ENCODE data around the gene PACS1. TPM values are rescaled to one million over a fixed set of nuclear protein-coding genes. Genes with fewer than 3 reads are reported as not detected.

The PACS1 gene
- total and polyA plus RNA-seq, 2 donors (not counting 1 experiment from before 2014, with no cell fraction given) = 131 to 303 TPM

DNA sequence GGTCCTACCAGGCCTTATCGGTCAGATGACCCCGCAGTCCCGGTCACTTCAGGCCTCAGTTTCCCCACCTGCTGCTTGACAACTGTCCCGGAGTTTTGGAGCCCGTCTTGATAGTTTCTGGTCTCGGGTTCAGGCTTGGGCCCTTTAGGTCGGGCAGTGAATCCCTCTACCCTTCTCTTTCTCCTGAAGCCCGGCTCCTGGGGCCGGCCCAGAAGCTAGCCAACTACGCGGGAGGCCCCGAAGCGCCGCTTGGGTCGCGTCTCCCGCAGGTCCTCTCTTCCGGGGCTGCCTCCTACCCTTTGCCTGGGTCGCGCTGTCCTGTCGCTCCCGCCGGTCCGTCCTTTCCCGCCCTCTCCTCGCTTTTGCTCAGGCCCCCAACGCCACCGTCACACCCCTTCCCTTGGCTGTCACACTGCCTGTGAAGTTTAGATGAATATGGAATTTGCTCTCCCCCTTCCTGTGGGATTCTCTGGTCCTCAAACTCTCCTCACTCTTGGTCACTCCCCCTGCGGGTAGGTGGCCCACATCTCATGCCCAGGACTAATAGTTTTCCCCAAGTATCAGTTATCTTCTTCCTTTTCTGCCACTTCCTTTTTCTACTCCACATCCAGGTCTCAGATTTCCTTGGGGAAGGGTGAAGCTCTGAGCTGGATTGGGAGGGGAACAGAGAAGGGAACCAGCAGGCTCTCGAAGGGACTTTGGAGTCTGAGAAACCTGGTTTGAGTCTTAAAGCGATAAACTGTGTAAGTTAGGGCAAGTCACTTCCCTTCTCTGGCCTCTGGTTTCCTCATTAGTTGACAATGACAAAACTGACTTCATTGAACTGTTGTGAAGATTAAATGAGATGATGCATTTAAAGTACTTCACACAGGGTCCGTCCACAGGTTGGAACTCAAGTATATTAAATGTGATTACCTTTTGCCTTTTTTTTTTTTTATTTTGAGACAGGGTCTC is 199.2 kb downstream of the PACS1 start:
- Mint-ChIP-seq H3K4me3 (peak overlapping the region; percentile 95), H3K9me3 (ENCODE audit: insufficient read depth) (no peaks in the 10 kb centered on the region), H3K4me1 (peaks cover 29% of the 10 kb centered on the region), H3K27ac (peak overlapping the region; percentile 96), H3K27me3 (no peaks in the 10 kb centered on the region)
- Histone ChIP-seq H4K20me1 (ENCODE audit: control insufficient read depth, insufficient read depth, low read length, poor library complexity, severe bottlenecking) (peaks cover 46% of the 10 kb centered on the region), H3K36me3 (replicated peaks in 1 of 2; ENCODE audit: control extremely low read depth in 1 of 2, control insufficient read depth in 1 of 2, extremely low read depth in 1 of 2, insufficient read depth in 2 of 2, low read length in 1 of 2) (peaks cover 0 to 47% of the 10 kb centered on the region in 2 experiments), H3K27me3 (replicated peaks in 1 of 4; ENCODE audit: control extremely low read depth in 1 of 4, control insufficient read depth in 3 of 4, insufficient read depth in 4 of 4, low read length in 3 of 4) (no peaks in the 10 kb centered on the region), H3K79me2 (ENCODE audit: control insufficient read depth, insufficient read depth, low read length) (peaks cover 41% of the 10 kb centered on the region), H3K4me3 (ENCODE audit: control extremely low read depth in 1 of 5, extremely low read depth in 1 of 5, insufficient read depth in 1 of 5, low read depth in 2 of 5, low read length in 4 of 5) (peak overlapping the region; percentile 81 to 100 (median 98)), H3K27ac (ENCODE audit: low read length in 2 of 2) (peak overlapping the region; percentile 81 to 97), H3K4me1 (ENCODE audit: control insufficient read depth in 2 of 2, insufficient read depth in 2 of 2, low read length in 2 of 2) (peaks cover 14 to 27% of the 10 kb centered on the region in 2 donors), H3K9ac (ENCODE audit: low read length) (peak overlapping the region; percentile 94), H2AFZ (ENCODE audit: insufficient read depth, low read depth, low read length, poor library complexity, severe bottlenecking) (peak overlapping the region; percentile 79), H3K9me3 (ENCODE audit: control extremely low read depth in 1 of 3, control insufficient read depth in 2 of 3, insufficient read depth in 1 of 3, low read length in 2 of 3) (no peaks in the 10 kb centered on the region), H3K4me2 (replicated peaks; ENCODE audit: low read depth, low read length, poor library complexity, severe bottlenecking) (peak overlapping the region; percentile 99)
- ChIA-PET POLR2A (interaction anchor here (0.6 to 1.7 kb wide), 5 partner anchors 8 to 381 kb away, joined by 4 to 6 read pairs (median 5); no protein-coding TSS in a partner anchor), CTCF (interaction anchor here (0.7 to 4.7 kb wide), 3 partner anchors 12 to 42 kb away, joined by 3 to 33 read pairs (median 7); no protein-coding TSS in a partner anchor)
- intact Hi-C loops (cut with micrococcal nuclease) = loop anchor here (1.0 to 5.0 kb wide), 7 partner anchors 13 to 557 kb away; partner anchors contain the start of genes BRMS1, CFL1, KAT5 and SF3B2
- under 1% methylated on average over 19 of the region's 32 CpGs for WGBS (ENCODE audit: insufficient coverage)
- DNase-seq = peak; percentile 55
- no peak for ATAC-seq (ENCODE audit: low read depth)
- TF ChIP-seq CTCF (IDR thresholded peaks at IDR 0.05) (peak; percentile 22), EZH2 (IDR thresholded peaks at IDR 0.05; ENCODE audit: borderline replicate concordance, insufficient read depth, low read depth, low read length, poor library complexity, severe bottlenecking) (no peak)
